ENCODE data around the gene CALM3.

Gene CALM3

DNA sequence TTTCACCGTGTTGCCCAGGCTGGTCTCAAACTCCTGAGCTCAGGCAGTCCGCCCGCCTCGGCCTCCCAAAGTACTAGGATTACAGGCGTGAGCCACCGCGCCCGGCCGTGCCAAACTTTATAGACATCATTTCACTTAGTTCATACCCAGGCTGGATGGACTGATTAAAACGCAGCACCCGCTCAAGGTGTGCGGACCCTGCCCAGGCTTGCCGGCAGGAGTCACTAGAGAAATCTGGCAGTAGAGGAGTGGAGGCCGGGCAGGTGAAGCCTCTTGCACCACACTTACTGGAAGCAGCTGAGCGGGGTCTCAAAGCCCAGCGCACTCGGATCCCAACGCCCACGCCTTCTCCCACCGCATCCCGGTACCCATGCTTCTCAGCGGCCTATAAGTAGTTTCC lies 12.4 kb downstream of the CALM3 start:
- in situ Hi-C loops (cut with MboI; ENCODE audit: low pct_unique_long_range_greater_than_20kb, low sequenced_read_pairs, unreplicated experiment) = loop anchor here (5.0 kb wide), 1 partner anchor 49 kb away; the partner anchor contains the start of gene DACT3
- no peak for TF ChIP-seq CTCF (IDR thresholded peaks at IDR 0.05; ENCODE audit: extremely low read depth, insufficient read depth, missing control alignments)
- DNase-seq (ENCODE audit: low spot score) = no peak

GRCh38 chr19:46614114-46614722 lies 13.1 kb downstream of the CALM3 start:
- peak; percentile 82 for DNase-seq (ENCODE audit: low spot score)
- peak; percentile 90 for TF ChIP-seq CTCF (IDR thresholded peaks at IDR 0.05; ENCODE audit: extremely low read depth, insufficient read depth, missing control alignments)
- in situ Hi-C loops (cut with MboI; ENCODE audit: low pct_unique_long_range_greater_than_20kb, low sequenced_read_pairs, unreplicated experiment) = loop anchor here (5.0 kb wide), 1 partner anchor 48 kb away; the partner anchor contains the start of gene DACT3

DNA sequence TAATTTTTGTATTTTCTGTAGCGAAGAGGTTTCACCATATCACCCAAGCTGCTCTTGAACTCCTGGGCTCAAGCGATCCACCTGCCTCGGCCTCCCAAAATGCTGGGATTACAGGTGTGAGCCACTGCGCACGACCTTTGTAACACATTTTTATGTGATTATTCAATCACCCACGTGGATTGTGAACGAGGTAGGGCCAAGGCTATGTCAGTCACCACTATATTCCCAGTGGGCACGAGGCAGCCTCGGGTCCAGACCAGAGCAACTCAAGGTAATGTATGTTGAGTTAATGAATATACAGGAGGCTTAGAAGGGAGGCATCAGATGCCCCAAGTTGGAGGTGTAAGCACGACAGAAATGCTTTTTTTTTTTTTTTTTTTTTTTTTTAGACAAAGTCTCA lies 14.8 kb downstream of the CALM3 start:
- no peak for TF ChIP-seq CTCF (IDR thresholded peaks at IDR 0.05; ENCODE audit: extremely low read depth, insufficient read depth, missing control alignments)
- in situ Hi-C loops (cut with MboI; ENCODE audit: low pct_unique_long_range_greater_than_20kb, low sequenced_read_pairs, unreplicated experiment) = no loop called here
- no peak for DNase-seq (ENCODE audit: low spot score)

DNA sequence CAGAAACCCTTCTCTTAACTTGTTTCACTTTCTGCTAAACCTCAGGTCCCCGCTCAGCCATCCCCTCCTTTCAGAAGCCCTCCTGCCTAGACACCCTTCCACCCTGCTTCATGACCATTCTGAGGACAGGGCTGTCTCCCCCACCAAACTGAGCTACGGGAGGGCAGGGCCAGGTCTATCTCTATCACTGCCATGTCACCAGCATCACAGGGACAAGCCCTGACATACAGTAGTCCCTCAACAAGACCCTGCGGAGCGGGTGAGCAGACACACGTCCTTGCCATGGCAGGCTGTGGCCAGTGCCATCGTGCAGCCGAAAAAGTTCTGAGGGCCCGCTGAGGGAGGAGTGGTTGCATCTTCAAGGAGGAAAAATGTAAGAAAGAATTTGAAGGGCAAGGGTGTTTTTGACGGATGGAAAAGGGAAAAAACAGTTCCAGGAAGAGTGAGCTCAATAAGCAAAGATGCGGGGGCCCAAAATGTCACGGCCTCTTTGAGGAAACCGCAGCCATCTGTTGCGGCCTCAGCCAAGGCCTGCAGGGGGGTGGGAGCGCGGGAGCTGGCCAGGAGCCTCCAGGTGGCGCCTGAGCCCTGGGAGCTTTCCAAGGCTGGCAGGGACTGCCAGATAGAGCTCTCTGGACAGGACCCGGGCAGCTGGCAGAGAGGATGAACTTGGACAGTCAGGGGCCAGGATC lies 15.6 kb downstream of the CALM3 start:
- in situ Hi-C loops (cut with MboI; ENCODE audit: low pct_unique_long_range_greater_than_20kb, low sequenced_read_pairs, unreplicated experiment) = no loop called here
- peak; percentile 61 for TF ChIP-seq CTCF (IDR thresholded peaks at IDR 0.05; ENCODE audit: extremely low read depth, insufficient read depth, missing control alignments)
- DNase-seq (ENCODE audit: low spot score) = peak; percentile 63

- no peak for DNase-seq (ENCODE audit: low spot score)
- TF ChIP-seq CTCF (IDR thresholded peaks at IDR 0.05; ENCODE audit: extremely low read depth, insufficient read depth, missing control alignments) = no peak
- in situ Hi-C loops (cut with MboI; ENCODE audit: low pct_unique_long_range_greater_than_20kb, low sequenced_read_pairs, unreplicated experiment) = no loop called here
Measured at GRCh38 chr19:46617601-46618000, 16.5 kb downstream of the CALM3 start.

DNA sequence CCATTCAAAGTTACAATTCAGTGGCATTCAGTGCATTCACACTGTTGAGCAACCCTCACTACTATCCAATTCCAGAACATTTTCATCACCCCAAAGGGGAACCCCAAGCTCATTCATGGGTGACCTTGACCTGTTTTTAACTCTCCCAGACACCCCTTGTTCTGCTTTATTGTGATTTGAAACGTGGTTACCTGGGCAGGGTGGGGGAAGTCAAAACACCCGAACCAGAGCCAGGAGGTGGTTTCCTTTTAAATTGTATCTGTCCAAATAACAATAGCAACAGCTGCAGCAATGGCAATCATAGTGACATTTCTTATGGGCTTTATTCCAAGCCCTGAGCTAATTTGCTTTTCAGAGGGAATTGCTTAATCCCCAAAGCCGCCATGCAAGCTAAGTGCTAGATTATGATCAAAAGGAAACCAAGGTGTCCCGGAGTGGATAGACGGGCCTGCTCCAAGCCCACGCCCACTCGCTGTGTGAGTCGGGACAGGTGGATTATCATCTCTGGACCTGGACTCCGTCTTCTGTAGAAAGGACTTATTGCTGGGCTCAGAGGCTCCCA lies 17.6 kb downstream of the CALM3 start:
- in situ Hi-C loops (cut with MboI; ENCODE audit: low pct_unique_long_range_greater_than_20kb, low sequenced_read_pairs, unreplicated experiment) = no loop called here
- DNase-seq (ENCODE audit: low spot score) = peak; percentile 71
- no peak for TF ChIP-seq CTCF (IDR thresholded peaks at IDR 0.05; ENCODE audit: extremely low read depth, insufficient read depth, missing control alignments)
